Muscle of back (tissue), 13 donors: Measurements from ENCODE around the gene TFAP2C. TPM values are rescaled to one million over a fixed set of nuclear protein-coding genes. Genes with fewer than 3 reads are reported as not detected.

Source experiments
- DNase-seq, 3 donors: peaks; one replicate each; pipeline versions ENCODE4 v3.0.0 to v3.0.0-alpha.2; 2013
- long read RNA-seq, 9 donors: transcript quantifications; one replicate each; lab custom pipeline, GENCODE V29; 2026
- polyA plus RNA-seq, 10 donors: library from polyadenylated mRNA; unstranded; fragments of 120-200 nt; gene quantifications; one replicate each; pipeline ENCODE4 v1.2.1, GENCODE V29; 2013; ENCODE audit not compliant: insufficient read length in 10 of 10

Gene TFAP2C
- 10 to 100 TPM in 1 of 10 donors, 1 to 10 TPM in 1, under 1 TPM in 5, not detected in 3; 0.07 to 11.7 (median 0.20) TPM for polyA plus RNA-seq
- long read RNA-seq, donor 1, result 0 reads
- long read RNA-seq, donor 2, result 0 reads
- long read RNA-seq, donor 3, result 0 reads
- long read RNA-seq, donor 4, result 0 reads
- long read RNA-seq, donor 5, result 0 reads
- long read RNA-seq, donor 6, result 0 reads
- long read RNA-seq, donor 7, result 0 reads
- long read RNA-seq, donor 8, partial matches to known transcripts, result 0 of 1 reads
- long read RNA-seq, donor 8, other reads (novel, unspliced or antisense), result 0 of 1 reads
- long read RNA-seq, donor 9, result 0 reads

DNA sequence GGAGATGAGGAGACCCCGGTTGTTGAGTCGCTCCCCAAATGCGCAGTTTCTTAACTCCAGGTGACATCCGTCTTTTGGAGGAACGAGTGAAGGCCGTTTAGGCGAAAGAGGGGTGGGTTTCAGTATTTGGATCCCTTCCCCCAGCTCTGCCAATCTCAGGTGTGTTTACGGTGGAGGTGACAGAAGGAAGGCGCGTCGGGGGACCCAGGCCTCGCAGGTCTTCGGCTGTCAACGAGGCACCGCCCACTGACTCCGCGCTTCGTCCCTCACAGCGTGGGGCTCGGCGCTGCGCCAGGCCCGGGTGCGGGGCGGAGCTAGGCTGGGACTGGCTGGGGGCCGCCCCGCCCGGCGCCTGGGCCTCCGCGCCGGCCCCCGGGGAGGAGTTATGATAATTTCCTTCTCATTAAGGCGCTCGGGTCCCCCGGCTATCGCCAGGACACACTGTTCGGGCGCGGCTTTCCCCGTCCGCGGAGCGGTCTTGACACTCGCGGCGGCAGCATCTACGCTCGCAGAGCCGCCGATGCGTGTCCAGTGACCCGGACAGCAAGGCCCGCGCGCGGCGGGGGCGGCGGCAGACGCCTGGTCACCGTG lies at the start of gene TFAP2C:
TSS of gene TFAP2C (plus strand) at position 434 of the 591 bp plus-strand sequence. CDS start 239 bp downstream, outside the sequence.
- DNase-seq, result peak; percentile 32 to 49 (median 48)

DNA sequence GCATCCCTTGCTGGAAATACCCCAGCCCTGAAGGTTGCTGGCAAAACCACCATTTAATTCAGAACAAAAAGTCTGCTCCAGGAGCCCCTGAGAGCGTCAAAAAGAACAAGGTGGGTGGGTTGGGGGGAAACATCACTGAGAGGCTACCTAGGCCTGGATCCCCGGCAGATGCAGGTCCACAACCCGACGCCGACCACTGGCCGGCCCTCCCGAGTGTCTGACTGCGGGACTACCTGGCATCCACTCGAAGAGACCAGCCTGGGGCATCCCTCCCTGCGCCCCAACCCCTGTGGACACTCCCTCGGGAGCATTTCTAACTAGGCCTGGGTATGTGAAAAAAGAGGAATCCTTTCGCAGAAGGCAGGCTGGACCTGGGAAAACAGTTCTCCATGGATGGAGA lies 48.9 kb upstream of the TFAP2C start:
- no peak for DNase-seq

GRCh38 chr20:56581701-56582100 lies 47.4 kb upstream of the TFAP2C start:
- no peak for DNase-seq

DNA sequence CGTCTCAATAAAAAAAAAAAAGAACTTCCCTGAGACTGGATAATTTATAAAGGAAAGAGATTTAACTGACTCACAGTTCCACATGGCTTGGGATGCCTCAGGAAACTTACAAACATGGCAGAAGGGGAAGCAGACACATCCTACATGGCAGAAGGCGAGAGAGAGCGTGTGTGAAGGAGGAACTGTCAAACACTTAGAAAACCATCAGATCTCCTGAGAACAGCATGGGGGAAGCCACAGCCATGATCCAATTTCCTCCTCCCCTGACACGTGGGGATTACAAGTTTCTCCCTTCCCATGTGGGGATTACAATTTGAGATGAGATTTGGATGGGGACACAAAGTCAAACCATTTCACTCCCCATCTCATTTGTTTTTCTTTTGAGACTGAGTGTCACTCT lies 46.6 kb upstream of the TFAP2C start:
- DNase-seq, result no peak

DNA sequence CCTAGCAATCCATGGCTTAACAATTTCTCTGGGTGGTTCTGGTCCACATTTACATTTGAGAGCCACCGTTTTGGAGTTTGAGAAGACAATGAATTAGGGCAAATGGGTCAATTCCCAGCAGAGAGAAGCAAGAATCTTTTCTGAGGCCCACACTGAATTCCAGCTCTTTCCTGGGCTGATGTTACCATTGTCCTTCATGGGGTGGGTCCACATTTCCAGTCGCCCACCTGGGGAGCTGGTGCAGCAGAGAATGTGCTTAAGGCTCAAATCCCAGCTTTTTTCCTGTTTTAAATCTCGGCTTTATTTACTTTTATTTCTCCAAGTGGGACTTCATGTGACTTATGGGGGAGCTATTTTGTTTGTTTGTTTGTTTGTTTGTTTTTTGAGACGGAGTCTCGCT lies 44.2 kb upstream of the TFAP2C start:
- no peak for DNase-seq

DNA sequence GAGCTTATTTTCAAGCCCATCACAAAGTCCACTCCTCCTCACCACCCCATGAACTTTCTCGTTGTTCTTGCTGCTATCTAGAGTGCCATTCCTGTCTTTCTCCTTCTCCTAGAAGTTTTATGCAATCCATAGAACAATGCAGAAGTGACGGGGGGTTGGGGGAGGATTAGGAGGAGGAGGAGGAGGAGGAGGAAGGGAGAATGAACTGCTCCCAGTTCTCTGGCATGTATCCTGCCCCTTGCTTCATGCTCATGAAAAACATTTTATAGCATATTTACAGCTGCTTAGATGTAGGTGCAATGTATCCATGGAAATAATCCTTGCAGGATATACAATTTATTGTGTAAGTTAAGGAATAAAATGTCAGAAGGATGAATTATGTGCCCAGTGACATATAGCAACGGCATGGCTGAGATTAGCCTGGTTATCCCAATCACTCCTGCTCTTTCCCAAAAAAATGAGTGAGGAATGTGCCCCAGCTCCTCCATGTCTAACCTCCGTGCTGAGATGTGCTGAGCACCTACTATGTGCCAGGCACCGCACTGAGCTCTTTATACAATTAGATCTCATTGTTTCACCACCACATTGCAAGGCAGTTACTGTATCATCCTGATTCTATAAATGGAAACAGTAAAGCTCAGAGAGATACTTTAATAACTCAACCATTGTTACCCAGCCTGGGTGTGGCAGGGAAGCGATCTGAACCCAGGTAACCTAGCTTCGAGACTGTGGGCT lies 41.6 kb upstream of the TFAP2C start:
- no peak for DNase-seq

DNA sequence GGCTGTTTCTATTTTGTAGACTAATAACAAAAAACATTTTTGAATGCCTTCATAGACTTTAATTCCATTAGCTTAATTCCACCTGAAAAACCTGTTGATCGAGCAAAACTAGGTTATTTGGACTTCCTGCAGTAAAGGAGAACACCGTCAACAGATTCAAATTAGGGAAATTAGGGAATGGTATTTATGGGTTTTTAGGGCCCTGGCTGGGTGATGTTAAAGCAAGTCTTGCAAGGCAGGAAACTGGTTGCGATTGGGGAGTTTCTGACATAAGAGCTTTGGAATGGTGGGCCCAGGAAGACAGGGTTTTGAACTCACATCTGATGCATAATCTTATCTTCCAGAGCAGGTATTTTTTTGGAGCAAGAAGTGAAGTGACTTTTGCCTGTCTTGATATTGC lies 40.1 kb upstream of the TFAP2C start:
- DNase-seq, result no peak

DNA sequence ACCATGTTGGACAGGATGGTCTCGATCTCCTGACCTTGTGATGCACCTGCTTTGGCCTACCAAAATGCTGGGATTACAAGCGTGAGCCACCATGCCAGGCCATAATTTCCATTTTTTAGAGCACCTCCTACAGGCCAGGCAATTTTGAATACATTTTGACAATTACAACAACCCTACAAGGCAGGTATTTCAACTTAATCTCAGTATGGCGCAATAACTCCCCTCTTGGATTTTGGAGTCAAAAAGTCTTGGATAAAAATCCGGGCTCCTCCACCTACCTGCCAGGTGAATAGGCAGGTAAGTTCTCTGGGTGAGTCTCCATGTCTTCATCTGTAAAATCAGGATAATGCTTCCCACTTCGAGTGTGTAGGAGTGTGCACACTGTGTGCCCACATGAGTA lies 39.5 kb upstream of the TFAP2C start:
- DNase-seq, result no peak

- no peak for DNase-seq
Observed at GRCh38 chr20:56590888-56591287, 38.2 kb upstream of the TFAP2C start.

DNA sequence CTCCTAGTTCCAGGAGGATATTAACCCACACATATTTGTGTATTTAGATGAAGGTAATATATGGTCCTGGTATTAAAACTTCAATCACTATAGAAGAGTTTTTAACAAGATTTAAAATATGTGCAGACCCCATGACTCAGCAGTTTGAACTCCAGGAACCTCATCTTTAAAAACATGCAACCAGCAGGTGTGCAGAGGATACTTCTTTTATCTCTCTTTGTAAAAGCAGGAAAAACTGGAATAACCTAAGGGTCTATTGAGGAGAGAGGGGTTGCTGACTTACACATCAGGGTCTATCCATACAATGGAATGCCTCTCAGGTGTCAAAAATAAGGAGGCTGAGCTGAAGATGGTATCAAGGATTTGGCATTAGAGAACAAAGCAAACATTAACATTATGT lies 36.9 kb upstream of the TFAP2C start:
- no peak for DNase-seq

GRCh38 chr20:56592817-56593216 lies 36.3 kb upstream of the TFAP2C start:
- DNase-seq, result no peak

DNA sequence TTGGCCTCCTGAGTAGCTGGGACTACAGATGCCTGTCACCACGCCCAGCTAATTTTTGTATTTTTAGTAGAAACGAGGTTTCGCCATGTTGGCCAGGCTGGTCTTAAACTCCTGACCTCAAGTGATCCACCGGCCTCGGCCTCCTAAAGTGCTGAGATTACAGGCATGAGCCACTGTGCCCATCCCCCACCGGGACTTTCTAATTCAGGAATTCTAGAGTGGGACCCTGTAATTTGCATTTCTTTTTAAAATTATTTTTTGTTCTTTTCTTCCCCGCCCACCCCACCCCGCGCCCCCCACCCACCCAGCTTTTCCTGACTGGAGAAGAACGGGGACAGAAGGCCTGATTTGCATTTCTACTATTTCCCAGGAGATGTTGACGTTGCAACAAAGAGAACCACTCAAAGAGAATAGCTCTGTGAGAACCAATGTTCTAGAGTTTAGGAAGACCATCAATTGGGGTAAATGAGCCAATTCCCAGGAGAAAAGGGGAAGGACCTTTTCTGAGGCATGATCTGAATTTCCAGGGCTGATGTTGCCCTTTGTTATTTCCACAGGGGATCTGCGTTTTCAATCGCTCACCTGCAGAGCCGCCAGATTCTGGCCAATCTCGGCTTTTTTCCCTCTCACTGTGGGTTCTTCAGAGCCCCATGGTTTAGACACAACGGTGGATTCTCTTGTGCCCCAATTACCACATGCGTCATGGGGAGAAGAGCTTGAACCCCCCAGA lies 33.2 kb upstream of the TFAP2C start:
- DNase-seq, result no peak

DNA sequence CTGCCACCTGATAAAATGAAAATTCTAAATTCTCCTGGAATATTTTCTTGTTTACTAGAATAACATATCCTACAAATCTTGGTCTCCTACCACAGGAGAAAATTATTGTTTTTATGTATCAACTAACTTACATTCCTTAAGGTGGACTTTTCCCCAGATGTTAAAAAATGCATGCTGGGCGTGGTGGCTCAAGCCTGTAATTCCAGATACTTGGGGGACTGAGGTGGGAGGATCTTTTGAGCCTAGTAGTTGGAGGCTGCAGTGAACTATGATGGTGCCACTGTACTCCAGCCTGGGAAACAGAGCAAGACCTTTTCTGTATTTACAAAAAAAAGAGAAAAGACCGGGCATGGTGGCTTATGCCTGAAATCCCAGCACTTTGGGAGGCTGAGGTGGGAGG lies 27.9 kb upstream of the TFAP2C start:
- DNase-seq, result no peak

DNA sequence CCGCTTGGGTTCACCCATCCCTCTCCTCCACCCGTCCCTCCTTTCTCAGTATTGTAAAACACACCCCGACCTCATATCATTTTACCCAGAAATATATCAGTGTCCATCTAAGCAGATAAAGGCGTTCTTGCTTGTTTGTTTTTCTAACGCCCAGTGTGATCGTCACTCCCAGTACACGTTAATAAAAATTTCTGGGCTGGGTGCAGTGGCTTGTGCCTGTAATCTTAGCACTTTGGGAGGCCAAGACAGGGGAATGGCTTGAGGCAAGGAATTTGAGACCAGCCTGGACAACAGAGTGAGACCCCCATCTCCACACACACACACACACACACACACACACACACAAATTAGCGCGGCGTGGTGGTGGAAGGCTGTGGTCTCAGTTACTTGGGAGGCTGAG lies 24.4 kb upstream of the TFAP2C start:
- no peak for DNase-seq

- DNase-seq, result peak in 1 of 3 donors; percentile 13
Observed at GRCh38 chr20:56605261-56605996, 23.7 kb upstream of the TFAP2C start.

GRCh38 chr20:56606174-56606945 lies 22.7 kb upstream of the TFAP2C start:
- no peak for DNase-seq

DNA sequence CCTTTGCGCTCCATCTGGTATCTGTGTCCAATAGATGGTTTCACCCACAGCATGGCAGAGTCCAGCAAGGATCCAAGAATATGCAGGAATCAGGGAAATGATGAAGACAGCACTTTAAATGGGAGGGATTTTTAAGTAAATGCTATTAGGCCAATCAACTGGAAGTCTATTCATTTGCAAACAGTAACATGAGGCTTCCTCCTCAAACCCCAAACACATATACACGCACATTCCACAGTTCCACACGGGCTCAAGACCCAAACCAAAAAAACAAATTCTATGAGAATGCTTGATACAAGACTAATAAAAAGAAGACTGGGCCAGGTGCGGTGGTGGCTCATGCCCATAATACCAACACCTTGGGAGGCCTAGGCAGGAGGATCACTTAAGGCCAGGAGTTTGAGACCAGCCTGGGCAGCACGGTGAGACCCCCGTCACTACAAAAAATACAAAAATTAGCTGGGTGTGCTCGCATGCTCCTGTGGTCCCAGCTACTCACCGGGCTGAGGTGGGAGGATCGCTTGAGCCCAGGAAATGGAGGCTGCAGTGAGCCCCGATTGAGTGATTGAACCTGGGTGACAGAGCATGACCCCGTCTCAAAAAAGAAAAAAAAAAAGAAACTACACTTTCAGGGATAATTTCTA lies 21.9 kb upstream of the TFAP2C start:
- DNase-seq, result no peak

- no peak for DNase-seq
Observed at GRCh38 chr20:56608376-56608775, 20.7 kb upstream of the TFAP2C start.

DNA sequence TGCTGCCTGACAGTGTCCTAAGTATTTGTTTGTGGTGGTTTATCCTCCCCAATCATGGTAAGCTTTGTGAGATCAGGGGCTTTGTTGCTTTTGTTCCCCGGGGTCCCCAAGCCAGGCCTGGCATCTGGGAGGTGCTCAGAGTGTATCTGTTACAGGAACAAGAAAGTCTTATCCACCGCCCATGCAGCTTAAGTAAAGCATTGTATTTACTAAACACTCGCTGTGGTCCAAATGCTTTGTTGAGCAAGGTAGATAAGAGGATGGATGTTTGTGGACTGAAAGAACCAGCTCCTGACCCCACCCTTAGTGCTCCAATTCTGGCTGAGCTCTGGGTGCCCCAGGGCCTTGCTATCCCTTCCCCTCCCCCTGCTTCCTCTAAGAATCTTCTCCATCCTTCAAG lies 19.8 kb upstream of the TFAP2C start:
- no peak for DNase-seq

GRCh38 chr20:56610098-56610497 lies 19.0 kb upstream of the TFAP2C start:
- DNase-seq, result no peak
